Stomach (tissue), 9 donors: ENCODE data around the gene TEX261. TPM values are rescaled to one million over a fixed set of nuclear protein-coding genes. Genes with fewer than 3 reads are reported as not detected.
A peak's percentile ranks its signal among the peaks of the same experiment; 100 is the strongest.
"Not testable (repeated sequence)": the region's sequence is repeated elsewhere in the genome, so short reads cannot be mapped to it uniquely, and the experiment has no call there.

Source experiments
- DNase-seq, 2 donors: peaks; one replicate each; pipeline versions ENCODE4 v3.0.0 to v3.0.0-alpha.2; 2013 to 2019
- H3K27ac ChIP-seq, 5 donors: fragments of 200-600 bp in 4 of 5; sonication (generic) in 4 of 5; one replicate each; pipeline ENCODE4 v1.5.1; 2013 to 2019; ENCODE audit warnings: mild to moderate bottlenecking in 1 of 5, moderate library complexity in 1 of 5
- H3K27me3 ChIP-seq, 3 donors: fragments of 200-600 bp; sonication (generic); one replicate each; pipeline ENCODE4 v1.5.1; 2017 to 2019; ENCODE audit warnings: mixed run types in 1 of 3
- H3K36me3 ChIP-seq, 4 donors: fragments of 200-600 bp; sonication (generic); 1 replicate in 3 of 4; 2 replicates in 1 of 4; pipeline ENCODE4 v1.5.1; 2016 to 2019
- H3K4me1 ChIP-seq, 4 donors: fragments of 200-600 bp; sonication (generic); one replicate each; pipeline ENCODE4 v1.5.1; 2016 to 2019
- H3K4me3 ChIP-seq, 4 donors: fragments of 200-600 bp; sonication (generic) in 3 of 4; one replicate each; pipeline ENCODE4 v1.5.1; 2016 to 2019; ENCODE audit warnings: mild to moderate bottlenecking in 1 of 4
- H3K9me3 ChIP-seq, 4 donors: fragments of 200-600 bp; sonication (generic); one replicate each; pipeline ENCODE4 v1.5.1; 2016 to 2019
- EP300 ChIP-seq: sonication (generic); formaldehyde crosslinking; IDR thresholded peaks from one replicate; pipeline ENCODE4 v1.6.1; 2017; ENCODE audit warnings: antibody characterized with exemption
- POLR2A ChIP-seq, 4 donors: fragments of 450-650 bp; IDR thresholded peaks; one replicate each; pipeline ENCODE4 v1.6.1; 2016; ENCODE audit warnings: antibody characterized with exemption in 4 of 4, control low read depth in 2 of 4, mild to moderate bottlenecking in 1 of 4, moderate library complexity in 1 of 4
- POLR2AphosphoS5 ChIP-seq, 3 donors: sonication (generic); formaldehyde crosslinking; IDR thresholded peaks; one replicate each; pipeline ENCODE4 v1.6.1; 2016; ENCODE audit warnings: antibody characterized with exemption in 3 of 3
- WGBS, 5 donors: extraction: QIAGEN DNeasy Blood & Tissue Kit in 3 of 5; methylation state at CpG; one replicate each; pipeline versions ENCODE4 v1.1.5 to v1.1.7; 2013 to 2018; 5-methylcytosine and 5-hydroxymethylcytosine counted together
- intact Hi-C: fragments of 100-400 bp; cut with DNase I; formaldehyde crosslinking; loops from one replicate; pipeline ENCODE4 v1.15.1; 2023; ENCODE audit warnings: low total_unique reads
- polyA plus RNA-seq, 3 donors: library from polyadenylated mRNA; stranded (reverse); fragments of 200-250 nt; gene quantifications; one replicate each; pipeline ENCODE4 v1.2.3, GENCODE V29; 2013
- total RNA-seq, 5 donors: library from RNA; depleted of rRNA; stranded (reverse); fragments of >200 nt; gene quantifications; one replicate each; pipeline versions ENCODE4 v1.1.0 to v1.2.3, GENCODE V29; 2014 to 2016
- TF ChIP-seq, protein P1 (sequence below), 7 experiments: fragments of 450-650 bp in 4 of 7; fragments of 200-600 bp in 3 of 7; sonication (generic) in 3 of 7; IDR thresholded peaks; one replicate each; pipeline ENCODE4 v1.5.1; 2016 to 2019; ENCODE audit warnings: antibody characterized with exemption in 7 of 7, control low read depth in 2 of 7, mild to moderate bottlenecking in 1 of 7
- donor health status: healthy with polysubstance abuse.
- donor health status: Bipolar disorder and iron deficiency.
- donor health status: healthy.

Gene TEX261
- total and polyA plus RNA-seq, 8 donors, result 5.2 to 39.1 (median 17.5) TPM

DNA sequence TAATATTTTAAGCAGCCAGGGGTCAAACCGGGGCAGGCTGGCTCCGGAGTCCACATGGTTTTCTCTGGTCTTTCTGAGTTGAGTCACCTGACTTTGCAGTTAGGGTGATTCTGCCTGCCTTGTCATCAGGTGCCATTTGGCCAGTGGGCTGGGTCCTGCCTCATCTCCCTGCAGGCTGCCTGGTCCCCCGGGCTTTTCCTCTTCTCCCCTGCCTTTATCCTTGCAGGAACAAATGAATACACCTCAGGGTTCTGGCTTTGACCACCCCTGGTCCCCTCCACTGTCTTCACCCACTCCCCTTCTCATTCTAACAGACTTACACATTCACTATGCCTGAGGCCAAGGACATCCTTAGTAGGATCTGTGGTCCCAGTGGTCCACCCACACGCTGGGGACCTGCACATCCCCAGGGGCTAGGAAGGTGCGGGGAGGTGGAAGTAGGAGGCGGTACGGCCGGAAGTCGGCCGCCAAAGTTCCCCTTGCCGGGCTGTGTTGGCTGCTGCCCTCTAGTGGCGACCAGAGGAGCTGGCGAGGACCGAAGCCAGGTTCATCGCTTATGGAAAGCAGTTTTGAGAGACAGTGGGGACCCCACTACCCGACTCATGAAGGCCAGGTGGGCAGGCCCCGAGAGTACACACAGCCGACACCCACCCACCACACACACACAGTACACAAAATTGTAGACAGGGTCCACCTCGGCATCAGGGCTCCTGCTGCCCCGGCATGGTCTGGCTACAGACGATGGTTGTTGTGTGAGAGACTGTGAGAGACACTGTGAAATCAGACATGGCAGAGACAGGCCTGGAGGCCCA is 6.3 kb upstream of the TEX261 start:
- Histone ChIP-seq H3K9me3 (no peaks in the 10 kb centered on the region), H3K36me3 (no peaks in the 10 kb centered on the region), H3K27me3 (no peaks in the 10 kb centered on the region), H3K27ac (peak overlapping the region in 1 of 5 donors; percentile 18), H3K4me1 (peaks cover 0 to 14% (median 11%) of the 10 kb centered on the region in 4 donors), H3K4me3 (peak overlapping the region; percentile 19 to 41 (median 24))
- TF ChIP-seq POLR2A (IDR thresholded peaks at IDR 0.05) (no peak), POLR2AphosphoS5 (IDR thresholded peaks at IDR 0.05) (peak in 1 of 3 donors; percentile 54), EP300 (no peak)
- TF ChIP-seq, protein P1, sequence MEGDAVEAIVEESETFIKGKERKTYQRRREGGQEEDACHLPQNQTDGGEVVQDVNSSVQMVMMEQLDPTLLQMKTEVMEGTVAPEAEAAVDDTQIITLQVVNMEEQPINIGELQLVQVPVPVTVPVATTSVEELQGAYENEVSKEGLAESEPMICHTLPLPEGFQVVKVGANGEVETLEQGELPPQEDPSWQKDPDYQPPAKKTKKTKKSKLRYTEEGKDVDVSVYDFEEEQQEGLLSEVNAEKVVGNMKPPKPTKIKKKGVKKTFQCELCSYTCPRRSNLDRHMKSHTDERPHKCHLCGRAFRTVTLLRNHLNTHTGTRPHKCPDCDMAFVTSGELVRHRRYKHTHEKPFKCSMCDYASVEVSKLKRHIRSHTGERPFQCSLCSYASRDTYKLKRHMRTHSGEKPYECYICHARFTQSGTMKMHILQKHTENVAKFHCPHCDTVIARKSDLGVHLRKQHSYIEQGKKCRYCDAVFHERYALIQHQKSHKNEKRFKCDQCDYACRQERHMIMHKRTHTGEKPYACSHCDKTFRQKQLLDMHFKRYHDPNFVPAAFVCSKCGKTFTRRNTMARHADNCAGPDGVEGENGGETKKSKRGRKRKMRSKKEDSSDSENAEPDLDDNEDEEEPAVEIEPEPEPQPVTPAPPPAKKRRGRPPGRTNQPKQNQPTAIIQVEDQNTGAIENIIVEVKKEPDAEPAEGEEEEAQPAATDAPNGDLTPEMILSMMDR (IDR thresholded peaks at IDR 0.05), result peak in 5 of 7 experiments; percentile 59 to 93 (median 90)
- WGBS, 5 donors, result 22 to 26% (median 25%) methylated on average over 19 to 21 of the region's 21 CpGs
- peak; percentile 80 to 90 for DNase-seq
- intact Hi-C loops, result no loop called here

DNA sequence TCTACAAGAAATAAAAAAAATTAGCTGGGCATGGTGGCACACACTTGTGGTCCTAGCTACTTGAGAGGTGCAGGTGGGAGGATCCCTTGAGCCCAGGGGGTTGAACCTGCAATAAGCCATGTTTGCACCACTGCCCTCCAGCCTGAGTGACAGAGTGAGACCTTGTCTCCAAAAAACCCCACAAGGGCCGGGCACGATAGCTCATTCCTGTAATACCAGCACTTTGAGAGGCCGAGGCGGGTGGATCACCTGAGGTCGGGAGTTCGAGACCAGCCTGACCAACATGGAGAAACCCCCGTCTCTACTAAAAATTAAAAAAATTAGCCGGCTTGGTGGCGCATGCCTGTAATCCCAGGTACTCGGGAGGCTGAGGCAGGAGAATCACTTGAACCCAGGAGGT is 5.3 kb upstream of the TEX261 start:
- 96 to 99% (median 97%) methylated on average over 8 to 10 of the region's 10 CpGs for WGBS, 5 donors
- H3K36me3 ChIP-seq, H3K9me3 ChIP-seq, intact Hi-C loops, DNase-seq, H3K4me3 ChIP-seq, H3K27ac ChIP-seq, H3K27me3 ChIP-seq: not testable (repeated sequence)
- peaks cover 6 to 24% (median 19%) of the 10 kb centered on the region in 4 donors for H3K4me1 ChIP-seq

GRCh38 chr2:70999362-70999761 is 4.7 kb upstream of the TEX261 start:
- Histone ChIP-seq H3K4me1 (peaks cover 6 to 24% (median 20%) of the 10 kb centered on the region in 4 donors), H3K4me3 (no peak overlapping the region), H3K36me3 (no peaks in the 10 kb centered on the region), H3K27me3 (no peaks in the 10 kb centered on the region), H3K27ac (no peak overlapping the region), H3K9me3 (no peaks in the 10 kb centered on the region)
- intact Hi-C loops, result no loop called here
- 38 to 66% (median 59%) methylated on average over 2 of the region's 2 CpGs for WGBS, 5 donors
- TF ChIP-seq EP300, result no peak
- no peak for TF ChIP-seq POLR2AphosphoS5 (IDR thresholded peaks at IDR 0.05)
- TF ChIP-seq, protein P1 (IDR thresholded peaks at IDR 0.05), result no peak
- no peak for DNase-seq

DNA sequence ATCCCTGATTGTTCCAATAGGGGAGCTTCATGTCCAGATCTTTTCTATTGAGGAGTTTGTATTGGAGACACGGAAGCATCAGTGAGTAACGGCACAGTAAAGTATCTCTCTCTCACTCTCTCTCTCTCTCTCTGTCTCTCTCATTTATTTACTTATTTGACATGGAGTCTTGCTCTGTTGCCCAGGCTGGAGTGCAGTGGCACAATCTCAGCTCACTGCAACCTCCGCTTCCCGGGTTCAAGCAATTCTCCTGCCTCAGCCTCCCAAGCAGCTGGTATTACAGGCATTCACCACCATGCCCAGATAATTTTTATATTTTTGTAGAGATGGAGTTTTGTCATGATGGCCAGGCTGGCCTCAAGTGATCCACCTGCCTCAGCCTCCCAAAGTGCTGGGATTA is 4.2 kb upstream of the TEX261 start:
- H3K4me1 ChIP-seq, result peaks cover 8 to 28% (median 24%) of the 10 kb centered on the region in 4 donors
- H3K9me3 ChIP-seq, H3K27me3 ChIP-seq, DNase-seq, H3K36me3 ChIP-seq, H3K4me3 ChIP-seq, H3K27ac ChIP-seq, intact Hi-C loops: not testable (repeated sequence)
- WGBS, 5 donors, result 84 to 94% (median 91%) methylated on average over 4 of the region's 4 CpGs

DNA sequence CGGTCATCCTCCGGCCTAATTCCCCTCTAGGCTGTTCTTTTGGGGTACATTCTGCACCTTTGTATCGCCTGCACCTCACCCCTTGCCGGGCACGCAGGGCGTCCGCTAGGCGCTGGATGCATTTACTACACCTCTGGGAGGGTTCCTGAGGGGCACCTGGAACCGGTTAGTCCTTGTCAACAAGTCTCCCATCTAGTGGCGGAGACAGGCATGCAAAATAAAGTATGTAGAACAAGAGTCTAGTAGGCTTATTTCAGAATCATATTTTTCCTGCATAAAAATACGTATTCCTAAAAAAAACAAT is 705 bp upstream of the TEX261 start:
- Histone ChIP-seq H3K27ac (peak overlapping the region; percentile 80 to 92 (median 87)), H3K36me3 (peaks cover 5 to 18% (median 18%) of the 10 kb centered on the region in 4 donors), H3K4me1 (peaks cover 24 to 40% (median 29%) of the 10 kb centered on the region in 4 donors), H3K27me3 (no peaks in the 10 kb centered on the region), H3K9me3 (no peaks in the 10 kb centered on the region), H3K4me3 (peak overlapping the region; percentile 94 to 99 (median 98))
- TF ChIP-seq, protein P1 (IDR thresholded peaks at IDR 0.05), result peak in 3 of 7 experiments; percentile 19 to 35 (median 30)
- no peak for TF ChIP-seq POLR2A (IDR thresholded peaks at IDR 0.05)
- WGBS, 5 donors, result 1 to 2% (median 1%) methylated on average over 11 of the region's 11 CpGs
- intact Hi-C loops, result no loop called here
- peak; percentile 37 to 80 for DNase-seq
